GM08714 (cell line): Measurements from ENCODE around the gene CDC42EP1.
"Not testable (repeated sequence)": the region's sequence is repeated elsewhere in the genome, so short reads cannot be mapped to it uniquely, and the experiment has no call there.

Source experiments
- H3K4me3 ChIP-seq: fragments of 200-500 bp; sonication (Bioruptor generic); 2 replicates; pipeline ENCODE4 v1.5.1; 2014; ENCODE audit warnings: mild to moderate bottlenecking, low read length, inconsistent platforms
- ZNF274 ChIP-seq: IDR thresholded peaks from 2 replicates; pipeline ENCODE4 v1.6.1; 2012; ENCODE audit warnings: mild to moderate bottlenecking, low read depth, low read length

Gene CDC42EP1

GRCh38 chr22:37525073-37525745, 35.1 kb upstream of the CDC42EP1 start:
- no peak overlapping the region for H3K4me3 ChIP-seq
- no peak for TF ChIP-seq ZNF274

GRCh38 chr22:37525746-37526350, 34.4 kb upstream of the CDC42EP1 start:
- no peak overlapping the region for H3K4me3 ChIP-seq
- TF ChIP-seq ZNF274: no peak

GRCh38 chr22:37526376-37526775, 33.9 kb upstream of the CDC42EP1 start:
- no peak for TF ChIP-seq ZNF274
- no peak overlapping the region for H3K4me3 ChIP-seq

- not testable (repeated sequence) for H3K4me3 ChIP-seq
Measured at GRCh38 chr22:37527081-37527752, 33.1 kb upstream of the CDC42EP1 start.

- not testable (repeated sequence) for H3K4me3 ChIP-seq
Measured at GRCh38 chr22:37527952-37528351, 32.3 kb upstream of the CDC42EP1 start.

GRCh38 chr22:37529652-37530345, 30.5 kb upstream of the CDC42EP1 start:
- TF ChIP-seq ZNF274: no peak
- H3K4me3 ChIP-seq: no peak overlapping the region

- no peak for TF ChIP-seq ZNF274
- no peak overlapping the region for H3K4me3 ChIP-seq
Measured at GRCh38 chr22:37533995-37534394, 26.3 kb upstream of the CDC42EP1 start.

GRCh38 chr22:37534445-37534844, 25.8 kb upstream of the CDC42EP1 start:
- no peak for TF ChIP-seq ZNF274
- H3K4me3 ChIP-seq: no peak overlapping the region

- H3K4me3 ChIP-seq: no peak overlapping the region
- no peak for TF ChIP-seq ZNF274
Measured at GRCh38 chr22:37535159-37535558, 25.1 kb upstream of the CDC42EP1 start.

GRCh38 chr22:37538590-37539357, 21.5 kb upstream of the CDC42EP1 start:
- no peak overlapping the region for H3K4me3 ChIP-seq
- no peak for TF ChIP-seq ZNF274

- H3K4me3 ChIP-seq: not testable (repeated sequence)
Measured at GRCh38 chr22:37539790-37540189, 20.5 kb upstream of the CDC42EP1 start.

- H3K4me3 ChIP-seq: not testable (repeated sequence)
Measured at GRCh38 chr22:37542416-37542815, 17.9 kb upstream of the CDC42EP1 start.

- H3K4me3 ChIP-seq: no peak overlapping the region
- no peak for TF ChIP-seq ZNF274
Measured at GRCh38 chr22:37542959-37543358, 17.3 kb upstream of the CDC42EP1 start.

GRCh38 chr22:37544955-37545702, 15.2 kb upstream of the CDC42EP1 start:
- H3K4me3 ChIP-seq: no peak overlapping the region
- no peak for TF ChIP-seq ZNF274
